HUES6 (cell line): ENCODE results near the gene ADAMTSL1.
"Not testable (repeated sequence)": the region's sequence is repeated elsewhere in the genome, so short reads cannot be mapped to it uniquely, and the experiment has no call there.

ENCODE experiments used
- H3K27ac ChIP-seq: 2 replicates; pipeline ENCODE4 v1.7.0; 2013; ENCODE audit warnings: low read depth, mild to moderate bottlenecking, low read length, inconsistent platforms
- H3K27me3 ChIP-seq: 2 replicates; pipeline ENCODE4 v1.6.1; 2013; ENCODE audit warnings: low read length; ENCODE audit not compliant: control insufficient read depth, insufficient read depth
- H3K36me3 ChIP-seq: 2 replicates; pipeline ENCODE4 v1.6.1; 2013; ENCODE audit warnings: low read length; ENCODE audit not compliant: control insufficient read depth, insufficient read depth
- H3K4me1 ChIP-seq: 2 replicates; pipeline ENCODE4 v1.6.1; 2013; ENCODE audit warnings: low read length; ENCODE audit not compliant: control insufficient read depth, insufficient read depth
- H3K4me3 ChIP-seq: 2 replicates; pipeline ENCODE4 v1.5.1; 2013; ENCODE audit warnings: low read depth, low read length
- H3K9ac ChIP-seq: one replicate; pipeline ENCODE4 v1.6.1; 2013; ENCODE audit warnings: mild to moderate bottlenecking, low read length
- H3K9me3 ChIP-seq: 2 replicates; pipeline ENCODE4 v1.6.1; 2013; ENCODE audit warnings: low read depth, low read length; ENCODE audit not compliant: control insufficient read depth, insufficient read depth

ADAMTSL1 gene

DNA sequence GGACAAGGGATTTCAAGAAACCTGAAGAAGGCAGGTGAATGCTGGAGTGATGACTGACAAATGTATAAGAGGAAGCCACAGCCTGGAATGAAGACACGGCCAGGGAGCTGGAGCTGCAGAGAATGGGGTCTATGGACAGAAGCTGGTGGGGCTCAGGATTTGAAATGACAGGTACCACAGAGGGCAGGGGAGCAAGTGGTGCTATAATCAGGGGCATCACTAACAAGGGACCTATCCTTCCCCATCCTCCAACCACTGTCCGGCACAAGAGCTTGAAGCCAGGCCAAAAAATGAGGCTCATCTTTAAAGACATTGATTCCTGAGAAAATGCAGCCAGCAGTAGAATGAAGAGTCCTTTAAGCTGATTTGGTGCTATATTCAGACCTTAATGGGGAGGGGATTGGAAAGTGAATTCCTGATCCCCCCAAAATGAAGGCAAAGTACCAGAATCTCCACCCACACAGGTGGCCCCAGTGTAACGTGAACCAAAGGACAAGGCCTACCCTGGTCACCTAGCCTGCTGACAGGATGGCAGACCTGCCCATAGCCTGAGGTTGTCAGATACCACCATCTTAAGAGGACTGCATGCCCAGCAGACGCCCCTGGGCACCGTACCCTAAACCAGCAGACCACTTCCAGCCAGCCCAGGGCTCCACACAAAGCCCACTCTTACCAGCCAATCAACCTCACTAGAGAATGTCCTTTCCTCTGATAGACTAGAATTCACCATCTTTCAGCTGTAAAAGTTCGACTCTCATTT is 449.9 kb downstream of the ADAMTSL1 start:
- Histone ChIP-seq H3K36me3 (no peaks in the 10 kb centered on the region), H3K4me1 (no peaks in the 10 kb centered on the region)

DNA sequence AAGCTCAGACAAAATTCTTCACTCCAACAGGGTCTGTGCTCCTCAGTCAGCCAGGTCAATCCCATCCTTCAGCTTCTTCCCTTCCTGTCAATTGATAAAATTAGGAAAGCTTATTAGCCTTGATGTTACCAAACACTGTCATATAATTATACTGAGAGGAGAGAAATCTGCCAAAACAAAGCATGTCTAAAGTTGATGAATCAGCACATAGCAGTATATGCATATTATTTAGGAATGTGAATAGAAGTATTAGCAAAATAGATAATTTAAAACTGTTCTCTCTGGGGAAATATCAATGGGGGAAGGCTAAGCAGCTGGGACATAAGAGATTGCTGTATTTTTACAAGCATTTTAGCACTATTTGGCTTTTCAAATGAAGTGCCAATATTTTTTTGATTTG is 451.9 kb downstream of the ADAMTSL1 start:
- Histone ChIP-seq H3K4me1 (no peaks in the 10 kb centered on the region), H3K27ac (no peak overlapping the region)

More for the DNA sequence above, 449.9 kb downstream of the ADAMTSL1 start:
- 0 out of 2 replicates have a peak, but pooled peaks cover 3% of the 10 kb centered on the region for H3K9me3 ChIP-seq
- no peaks in the 10 kb centered on the region for H3K27me3 ChIP-seq
- no peak overlapping the region for H3K4me3 ChIP-seq
- H3K9ac ChIP-seq, result no peak overlapping the region
- H3K27ac ChIP-seq, result no peak overlapping the region

DNA sequence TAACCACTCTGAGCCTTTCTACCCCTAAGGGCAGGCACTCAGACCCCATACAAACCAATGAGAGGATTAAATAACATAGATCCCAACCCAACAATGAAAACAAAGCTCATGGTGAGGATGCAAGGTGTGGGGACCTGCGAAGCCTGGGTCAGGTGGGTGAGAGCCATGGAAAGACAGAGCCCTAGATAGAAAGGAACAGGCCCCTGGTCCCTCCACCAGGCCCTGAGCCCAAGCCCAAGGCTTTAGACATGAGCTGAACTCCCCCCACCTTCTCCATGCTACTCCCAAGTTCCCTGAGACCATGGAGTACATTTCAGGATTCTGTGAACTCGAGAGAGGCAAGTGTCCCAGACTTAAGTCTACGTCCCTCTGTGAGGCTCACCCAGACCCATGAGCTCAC is 452.6 kb downstream of the ADAMTSL1 start:
- H3K36me3 ChIP-seq, result no peaks in the 10 kb centered on the region
- H3K9me3 ChIP-seq, result 0 out of 2 replicates have a peak, but pooled peaks cover 3% of the 10 kb centered on the region
- no peaks in the 10 kb centered on the region for H3K4me1 ChIP-seq
- no peaks in the 10 kb centered on the region for H3K27me3 ChIP-seq
- H3K27ac ChIP-seq, result no peak overlapping the region
- no peak overlapping the region for H3K9ac ChIP-seq
- no peak overlapping the region for H3K4me3 ChIP-seq

More for the DNA sequence above, 451.9 kb downstream of the ADAMTSL1 start:
- H3K36me3 ChIP-seq, result no peaks in the 10 kb centered on the region
- no peak overlapping the region for H3K4me3 ChIP-seq
- H3K27me3 ChIP-seq, result no peaks in the 10 kb centered on the region
- H3K9ac ChIP-seq, result no peak overlapping the region
- 0 out of 2 replicates have a peak, but pooled peaks cover 3% of the 10 kb centered on the region for H3K9me3 ChIP-seq

DNA sequence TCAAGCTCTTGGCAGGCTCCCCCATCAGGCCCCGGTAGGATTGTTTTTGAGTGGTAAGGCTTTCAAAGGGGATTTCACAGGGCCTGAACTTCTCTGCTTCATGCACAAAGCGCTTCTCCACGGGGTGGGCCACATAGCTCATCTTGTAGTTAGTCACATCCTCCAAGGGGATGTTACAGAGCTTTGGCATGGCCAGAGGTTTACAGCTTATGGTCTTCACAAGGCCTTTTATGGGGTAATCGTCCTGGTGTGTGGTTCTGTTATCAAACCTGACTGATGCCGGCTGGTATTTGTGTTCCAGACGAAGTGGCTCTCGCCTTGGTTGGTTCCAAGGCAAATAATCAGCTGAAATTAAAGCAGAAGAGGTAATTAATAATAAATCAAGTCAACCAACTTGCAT is 454.8 kb downstream of the ADAMTSL1 start:
- no peak overlapping the region for H3K9ac ChIP-seq
- H3K27me3 ChIP-seq, result no peaks in the 10 kb centered on the region
- H3K9me3 ChIP-seq, result 0 out of 2 replicates have a peak, but pooled peaks cover 3% of the 10 kb centered on the region
- no peak overlapping the region for H3K27ac ChIP-seq
- H3K4me3 ChIP-seq, result no peak overlapping the region
- no peaks in the 10 kb centered on the region for H3K36me3 ChIP-seq
- H3K4me1 ChIP-seq, result no peaks in the 10 kb centered on the region

DNA sequence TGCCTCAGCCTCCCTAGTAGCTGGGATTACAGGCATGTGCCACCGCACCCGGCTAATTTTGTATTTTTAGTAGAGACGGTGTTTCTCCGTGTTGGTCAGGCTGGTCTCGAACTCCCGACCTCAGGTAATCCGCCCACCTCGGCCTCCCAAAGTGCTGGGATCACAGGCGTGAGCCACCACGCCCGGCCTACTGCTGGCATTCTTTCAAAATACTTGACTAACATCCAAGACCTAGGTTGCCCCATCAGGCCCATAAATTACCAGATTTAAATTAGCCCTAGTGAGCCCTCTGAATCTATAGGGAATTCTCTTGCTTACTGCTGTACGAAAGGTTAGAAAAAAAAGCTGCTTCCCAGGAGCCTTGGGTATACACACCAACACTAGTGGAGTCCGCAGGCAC is 456.7 kb downstream of the ADAMTSL1 start:
- not testable (repeated sequence) for H3K4me3 ChIP-seq, H3K9me3 ChIP-seq, H3K9ac ChIP-seq, H3K36me3 ChIP-seq, H3K4me1 ChIP-seq, H3K27me3 ChIP-seq, H3K27ac ChIP-seq

DNA sequence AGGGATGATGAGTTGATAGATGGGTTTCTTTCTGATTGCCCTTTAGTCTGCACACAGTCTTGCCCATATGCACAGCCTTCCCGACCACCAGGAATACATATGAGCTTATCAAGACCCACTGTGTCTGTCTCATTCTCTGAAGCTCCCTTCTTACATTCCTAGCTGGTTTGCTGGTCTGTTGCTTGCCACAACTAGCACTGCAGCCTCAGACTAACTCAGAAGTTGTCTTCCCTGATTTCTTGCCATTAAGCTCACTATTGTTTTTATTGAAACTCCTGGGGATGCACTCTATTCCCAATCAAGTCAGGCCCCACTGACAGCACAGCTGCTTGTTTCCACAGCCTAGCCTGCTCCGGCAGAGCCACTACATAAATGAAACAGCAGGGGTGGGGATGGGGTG is 461.6 kb downstream of the ADAMTSL1 start:
- H3K4me3 ChIP-seq, result no peak overlapping the region
- no peaks in the 10 kb centered on the region for H3K36me3 ChIP-seq
- no peaks in the 10 kb centered on the region for H3K27me3 ChIP-seq
- no peaks in the 10 kb centered on the region for H3K9me3 ChIP-seq
- H3K9ac ChIP-seq, result no peak overlapping the region
- H3K4me1 ChIP-seq, result no peaks in the 10 kb centered on the region
- no peak overlapping the region for H3K27ac ChIP-seq

DNA sequence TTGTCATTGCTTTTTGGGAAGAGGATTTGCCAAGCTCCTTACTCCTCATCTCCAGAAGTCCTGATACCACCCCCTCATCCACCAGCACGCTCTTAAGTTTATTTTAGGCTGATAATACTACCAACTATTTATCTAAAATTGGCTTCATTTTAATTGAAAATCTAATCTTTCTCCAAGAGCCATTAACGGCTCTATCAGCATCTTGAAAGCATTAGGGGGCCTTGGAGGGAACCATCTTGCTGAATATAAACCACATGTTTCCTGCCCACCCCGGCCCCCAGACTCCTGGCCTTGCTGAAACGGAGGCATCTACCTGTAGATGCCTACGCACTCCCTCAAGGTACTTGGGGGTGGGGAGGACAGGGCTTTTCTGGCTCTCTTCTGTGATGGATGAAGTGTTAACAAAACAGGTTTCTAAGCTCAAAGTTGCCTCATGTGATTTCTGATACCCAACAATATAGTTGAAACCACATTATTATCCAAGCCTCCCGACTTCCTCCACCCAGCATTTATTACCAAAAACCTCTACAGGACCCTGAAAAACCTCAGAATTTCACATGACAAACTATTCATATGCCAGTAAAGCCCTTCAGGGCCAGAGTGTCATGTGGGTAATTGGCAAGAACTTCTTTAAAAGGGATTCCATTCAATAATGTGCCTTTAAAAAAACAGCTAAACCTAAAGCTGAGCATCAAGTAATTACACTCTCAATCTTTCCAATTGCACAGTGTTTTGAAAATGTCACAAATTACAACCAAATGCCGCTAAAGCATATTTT is 462.3 kb downstream of the ADAMTSL1 start:
- no peaks in the 10 kb centered on the region for H3K9me3 ChIP-seq
- H3K27ac ChIP-seq, result no peak overlapping the region

DNA sequence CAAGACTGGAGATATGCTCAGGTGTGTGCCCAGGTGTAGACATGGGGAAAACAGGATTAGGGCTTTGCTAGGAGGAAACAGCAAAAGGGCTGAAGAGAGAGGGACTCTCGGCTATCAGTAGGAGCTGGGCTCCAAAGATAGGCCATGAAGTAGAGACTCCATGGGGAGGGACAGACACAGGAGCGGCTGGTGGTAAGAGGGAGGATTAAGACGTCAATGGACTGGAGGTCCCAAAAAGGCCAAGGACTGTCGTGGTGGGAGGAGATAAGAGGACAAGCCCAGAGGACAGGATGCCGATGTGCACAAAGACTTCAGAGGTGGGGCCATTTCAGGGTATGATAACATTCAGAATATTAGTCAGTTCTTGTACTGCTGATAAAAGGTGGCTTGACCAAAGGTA is 466.0 kb downstream of the ADAMTSL1 start:
- H3K9me3 ChIP-seq, result no peaks in the 10 kb centered on the region
- H3K9ac ChIP-seq, result no peak overlapping the region
- no peak overlapping the region for H3K27ac ChIP-seq
- H3K36me3 ChIP-seq, result no peaks in the 10 kb centered on the region
- no peaks in the 10 kb centered on the region for H3K4me1 ChIP-seq
- no peak overlapping the region for H3K4me3 ChIP-seq
- H3K27me3 ChIP-seq, result no peaks in the 10 kb centered on the region

More for the DNA sequence above, 462.3 kb downstream of the ADAMTSL1 start:
- Histone ChIP-seq H3K4me1 (no peaks in the 10 kb centered on the region), H3K36me3 (no peaks in the 10 kb centered on the region), H3K4me3 (no peak overlapping the region), H3K27me3 (no peaks in the 10 kb centered on the region), H3K9ac (no peak overlapping the region)

DNA sequence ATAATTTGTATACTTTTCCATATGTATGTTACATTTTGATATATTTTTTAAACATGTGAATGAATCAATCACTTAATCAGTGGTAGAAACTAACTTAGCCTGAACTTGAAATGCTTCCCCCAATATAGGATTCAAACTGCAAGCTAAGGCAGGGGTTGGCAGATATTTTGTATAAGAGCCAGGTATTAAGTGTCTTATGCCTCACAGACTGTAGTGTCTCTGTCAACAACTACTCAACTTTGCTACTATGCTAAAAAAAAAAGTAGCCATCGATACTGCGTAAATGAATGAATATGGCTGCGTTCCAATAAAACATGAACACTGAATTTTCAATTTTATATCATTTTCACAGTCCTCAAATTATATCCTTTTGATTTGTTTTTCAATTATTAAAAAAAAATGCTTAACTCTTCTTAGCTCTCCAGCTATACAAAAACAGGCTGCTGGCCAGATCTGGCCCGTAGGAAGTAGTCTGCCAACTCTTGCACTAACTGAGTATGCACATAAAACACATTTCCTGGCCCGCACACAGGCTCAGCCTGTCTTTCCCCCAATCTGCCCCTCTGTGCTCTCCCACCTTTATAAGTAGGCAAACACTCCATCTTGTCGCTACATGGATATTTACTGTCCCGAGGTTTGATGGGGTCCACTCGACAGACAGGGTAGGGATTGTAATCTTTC is 467.2 kb downstream of the ADAMTSL1 start:
- no peak overlapping the region for H3K9ac ChIP-seq
- no peak overlapping the region for H3K27ac ChIP-seq
- no peaks in the 10 kb centered on the region for H3K27me3 ChIP-seq
- no peak overlapping the region for H3K4me3 ChIP-seq
- H3K4me1 ChIP-seq, result no peaks in the 10 kb centered on the region
- H3K9me3 ChIP-seq, result no peaks in the 10 kb centered on the region
- no peaks in the 10 kb centered on the region for H3K36me3 ChIP-seq

DNA sequence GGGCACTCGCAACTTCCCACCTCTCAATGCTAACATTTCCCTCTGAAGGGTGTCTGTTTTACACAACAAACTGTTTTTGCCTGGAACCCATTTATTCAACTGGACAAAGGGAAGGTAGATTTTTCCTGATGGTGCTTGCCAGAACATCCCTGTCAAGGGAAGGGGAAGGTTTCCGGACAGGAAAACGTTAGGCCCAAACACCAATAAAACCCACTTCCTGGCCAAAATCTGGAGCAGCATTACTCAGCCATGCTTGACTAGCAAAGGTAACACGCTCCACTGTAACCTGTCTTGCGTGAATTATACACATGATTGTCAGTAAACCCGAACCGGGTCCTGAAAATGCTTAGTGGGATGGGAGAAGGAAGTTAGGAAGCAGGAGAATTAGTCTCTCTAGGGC is 468.8 kb downstream of the ADAMTSL1 start:
- Histone ChIP-seq H3K27ac (no peak overlapping the region), H3K4me3 (no peak overlapping the region), H3K9me3 (no peaks in the 10 kb centered on the region), H3K27me3 (no peaks in the 10 kb centered on the region), H3K4me1 (no peaks in the 10 kb centered on the region), H3K9ac (no peak overlapping the region), H3K36me3 (no peaks in the 10 kb centered on the region)

DNA sequence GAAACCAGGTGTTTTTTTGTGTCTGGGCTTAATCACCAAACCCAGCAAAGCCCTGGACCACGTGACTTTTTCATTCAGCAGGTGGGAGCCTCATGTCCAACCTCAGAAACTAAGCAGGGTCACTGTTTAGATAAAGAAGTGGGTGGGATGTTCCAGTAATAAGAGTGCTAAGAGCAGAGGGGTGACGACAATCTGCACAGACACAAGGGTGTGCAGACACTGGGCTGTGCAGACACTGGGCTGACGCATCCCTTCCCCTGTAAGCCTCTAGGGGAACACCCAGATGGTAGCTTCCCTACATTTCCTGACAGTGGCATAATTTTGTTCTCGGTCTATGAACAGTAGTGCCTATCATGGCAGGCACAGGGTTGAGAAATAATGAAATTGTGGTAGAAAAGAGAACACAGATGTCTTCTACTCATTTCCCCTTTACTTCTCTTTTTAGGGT is 474.0 kb downstream of the ADAMTSL1 start:
- Histone ChIP-seq H3K9me3 (no peaks in the 10 kb centered on the region), H3K36me3 (no peaks in the 10 kb centered on the region), H3K27me3 (no peaks in the 10 kb centered on the region), H3K4me1 (no peaks in the 10 kb centered on the region), H3K9ac (no peak overlapping the region), H3K27ac (no peak overlapping the region), H3K4me3 (no peak overlapping the region)
